Endothelial cell of umbilical vein (primary cell): ENCODE data around the gene TNKS2. TPM values are rescaled to one million over a fixed set of nuclear protein-coding genes. Genes with fewer than 3 reads are reported as not detected.

ENCODE experiments used
- BruUV-seq: library from RNA; stranded (reverse); fragments of 400-500 nt; replicated peaks from 2 replicates; lab custom pipeline; 2021; lab: Mats Ljungman, UMichigan
- CTCF ChIA-PET: fragments of 300-600, 350-600 bp; sonication (Branson Sonifier 250); formaldehyde crosslinking; loops from one replicate; lab custom pipeline; 2021; ENCODE audit warnings: antibody characterized with exemption, inconsistent platforms; lab: Charles Lee
- POLR2A ChIA-PET: fragments of 300-600, 350-600 bp; sonication (Branson Sonifier 250); formaldehyde crosslinking; loops from one replicate; lab custom pipeline; 2021; ENCODE audit warnings: antibody characterized with exemption, inconsistent platforms; lab: Charles Lee
- DNase-seq: peaks from one replicate; pipeline ENCODE4 v3.0.0-alpha.2; 2011; ENCODE audit warnings: low read depth, low spot score
- FAIRE-seq: peaks from 2 replicates; lab custom pipeline; 2011; peaks lifted over from hg19 to GRCh38; lab: Jason Lieb, UNC
- H2AFZ ChIP-seq: 2 replicates; pipeline ENCODE4 v1.6.0; 2012; ENCODE audit warnings: low read depth, low read length, control low read depth, inconsistent platforms
- H3K27ac ChIP-seq: 2 replicates; pipeline ENCODE4 v1.5.1; 2011; ENCODE audit warnings: low read depth, mild to moderate bottlenecking, control low read depth, low read length, moderate library complexity; ENCODE audit not compliant: insufficient read depth
- H3K27me3 ChIP-seq, 2 experiments: 2 replicates each; pipeline versions ENCODE4 v1.6.0 to v1.6.1; 2011; ENCODE audit warnings: low read length in 2 of 2, mixed read lengths in 1 of 2; ENCODE audit not compliant: control insufficient read depth in 2 of 2, insufficient read depth in 2 of 2
- H3K36me3 ChIP-seq, 2 experiments: 2 replicates in 1 of 2; 3 replicates in 1 of 2; pipeline ENCODE4 v1.5.1; 2011; ENCODE audit warnings: low read length in 2 of 2, mild to moderate bottlenecking in 1 of 2, moderate library complexity in 1 of 2; ENCODE audit not compliant: control insufficient read depth in 2 of 2, insufficient read depth in 2 of 2; ENCODE audit errors: extremely low read depth in 1 of 2
- H3K4me1 ChIP-seq: 3 replicates; pipeline ENCODE4 v1.5.1; 2011; ENCODE audit warnings: mild to moderate bottlenecking, low read length; ENCODE audit not compliant: control insufficient read depth, insufficient read depth; ENCODE audit errors: extremely low read depth
- H3K4me2 ChIP-seq: 2 replicates; pipeline ENCODE4 v1.6.1; 2011; ENCODE audit warnings: low read length, control low read depth, mixed read lengths; ENCODE audit not compliant: insufficient read depth
- H3K4me3 ChIP-seq, 3 experiments: fragments of 200-600 bp in 1 of 3; sonication (generic), shearing (Covaris generic) in 1 of 3; replicated peaks in 1 of 3; 2 replicates each; pipeline ENCODE4 v1.5.1; 2011 to 2016; ENCODE audit warnings: control low read depth in 3 of 3, low read length in 3 of 3, mild to moderate bottlenecking in 2 of 3, inconsistent platforms in 1 of 3, low read depth in 1 of 3, moderate library complexity in 1 of 3; ENCODE audit not compliant: insufficient read depth in 1 of 3
- H3K79me2 ChIP-seq: 2 replicates; pipeline ENCODE4 v1.6.0; 2012; ENCODE audit warnings: low read length, inconsistent platforms; ENCODE audit not compliant: control insufficient read depth, insufficient read depth
- H3K9ac ChIP-seq: replicated peaks from 2 replicates; pipeline ENCODE3; 2011; ENCODE audit warnings: low read length, control low read depth; ENCODE audit not compliant: insufficient read depth; ENCODE audit errors: extremely low read depth
- H3K9me1 ChIP-seq: replicated peaks from 3 replicates; pipeline ENCODE4 v1.6.0; 2011; ENCODE audit warnings: mild to moderate bottlenecking, low read length; ENCODE audit not compliant: control insufficient read depth, insufficient read depth; ENCODE audit errors: extremely low read depth
- H3K9me3 ChIP-seq: replicated peaks from 2 replicates; pipeline ENCODE4 v1.5.1; 2012; ENCODE audit warnings: low read length, inconsistent platforms; ENCODE audit not compliant: control insufficient read depth, insufficient read depth
- H4K20me1 ChIP-seq: replicated peaks from 2 replicates; pipeline ENCODE3; 2011; ENCODE audit warnings: mild to moderate bottlenecking, low read length; ENCODE audit not compliant: control insufficient read depth, insufficient read depth; ENCODE audit errors: extremely low read depth
- CTCF ChIP-seq, 2 donors: IDR thresholded peaks; 1 replicate in 1 of 2; 2 replicates in 1 of 2; pipeline ENCODE4 v1.5.1; 2011; ENCODE audit warnings: low read length in 2 of 2, mild to moderate bottlenecking in 2 of 2, moderate library complexity in 2 of 2, control low read depth in 1 of 2, inconsistent platforms in 1 of 2, low read depth in 1 of 2; ENCODE audit not compliant: insufficient read depth in 1 of 2; ENCODE audit errors: extremely low read depth in 1 of 2
- EZH2 ChIP-seq: IDR thresholded peaks from 2 replicates; pipeline ENCODE4 v1.6.1; 2012; ENCODE audit warnings: borderline replicate concordance, low read depth, mild to moderate bottlenecking, moderate library complexity, low read length, inconsistent platforms; ENCODE audit not compliant: severe bottlenecking
- FOS ChIP-seq: IDR thresholded peaks from 2 replicates; pipeline ENCODE4 v1.6.1; 2011; ENCODE audit warnings: mild to moderate bottlenecking, low read length, moderate library complexity, borderline replicate concordance; ENCODE audit not compliant: insufficient read depth
- GATA2 ChIP-seq: IDR thresholded peaks from 2 replicates; pipeline ENCODE4 v1.7.0; 2011; ENCODE audit warnings: low read depth, mild to moderate bottlenecking, moderate library complexity, mixed read lengths, low read length; ENCODE audit not compliant: insufficient read length, insufficient read depth
- JUN ChIP-seq: IDR thresholded peaks from 2 replicates; pipeline ENCODE4 v1.6.1; 2011; ENCODE audit warnings: borderline replicate concordance, low read depth; ENCODE audit not compliant: insufficient read length, insufficient read depth
- MYC ChIP-seq: IDR thresholded peaks from one replicate; pipeline ENCODE4 v1.6.1; 2011; ENCODE audit warnings: mild to moderate bottlenecking, low read depth, low read length
- POLR2A ChIP-seq: IDR thresholded peaks from 2 replicates; pipeline ENCODE4 v1.6.1; 2012; ENCODE audit warnings: low read depth, mild to moderate bottlenecking, control low read depth, low read length
- POLR2AphosphoS5 ChIP-seq: IDR thresholded peaks from 2 replicates; pipeline ENCODE4 v1.6.1; 2012; ENCODE audit warnings: low read depth, mild to moderate bottlenecking, control low read depth, low read length, moderate library complexity; ENCODE audit not compliant: insufficient read depth
- dilution Hi-C: fragments of 300-500 bp; cut with MboI; formaldehyde crosslinking; loops from one replicate; pipeline ENCODE4 v1.15.0; 2019; ENCODE audit warnings: low sequenced_read_pairs; ENCODE audit not compliant: extremely low pct_ligation_motif_present
- intact Hi-C: fragments of 100-400 bp; cut with micrococcal nuclease; formaldehyde crosslinking; loops from one replicate; pipeline ENCODE4 v1.10.0; 2022
- polyA plus RNA-seq, 4 experiments: library from polyadenylated mRNA; depleted of rRNA in 3 of 4; stranded (reverse) in 3 of 4; unstranded in 1 of 4; fragments of >200 nt; gene quantifications; 2 replicates each; pipeline versions ENCODE4 v1.2.1 to v1.2.3, GENCODE V29; 2011 to 2012; ENCODE audit warnings: missing spikeins in 1 of 4
- total RNA-seq: library from RNA; stranded (reverse); gene quantifications from 2 replicates; pipeline ENCODE4 v1.2.3, GENCODE V29; 2021

Gene TNKS2
- total and polyA plus RNA-seq, 2 donors (not counting 3 experiments of a cell fraction or from before 2014, with no cell fraction given), result 13.6 to 34.0 TPM

GRCh38 chr10:91864744-91865143 is 66.5 kb downstream of the TNKS2 start:
- TF ChIP-seq MYC, result no peak
- no peak for TF ChIP-seq FOS
- no peak for TF ChIP-seq POLR2AphosphoS5
- intact Hi-C loops (no loop called here), dilution Hi-C loops (no loop called here)
- peaks cover 1 to 11% of the 10 kb centered on the region in 2 experiments for H3K36me3 ChIP-seq
- no peak overlapping the region for H3K9ac ChIP-seq
- no peaks in the 10 kb centered on the region for H3K79me2 ChIP-seq
- no peak for DNase-seq
- no peaks in the 10 kb centered on the region for H3K9me3 ChIP-seq
- no peak overlapping the region for H3K4me3 ChIP-seq
- H3K9me1 ChIP-seq, result no peaks in the 10 kb centered on the region
- H3K4me2 ChIP-seq, result no peak overlapping the region
- no TSS peak for BruUV-seq
- no peaks in the 10 kb centered on the region for H3K27me3 ChIP-seq
- POLR2A ChIA-PET, result no interaction called here
- H2AFZ ChIP-seq, result no peak overlapping the region
- no peaks in the 10 kb centered on the region for H3K4me1 ChIP-seq
- CTCF ChIA-PET, result interaction anchor here (0.7 to 1.5 kb wide), 4 partner anchors 8 to 48 kb away, joined by 3 to 5 read pairs (median 4); no protein-coding TSS in a partner anchor
- no peak for FAIRE-seq
- no peak overlapping the region for H3K27ac ChIP-seq
- H4K20me1 ChIP-seq, result no peaks in the 10 kb centered on the region

GRCh38 chr10:91865562-91866081 is 67.4 kb downstream of the TNKS2 start:
- H3K4me1 ChIP-seq, result no peaks in the 10 kb centered on the region
- no peak overlapping the region for H3K4me2 ChIP-seq
- no peaks in the 10 kb centered on the region for H3K9me1 ChIP-seq
- no peak for TF ChIP-seq EZH2
- TF ChIP-seq CTCF (IDR thresholded peaks at IDR 0.05; ENCODE audit: extremely low read depth in 1 of 2, insufficient read depth in 1 of 2, low read depth in 1 of 2, low read length in 2 of 2), result no peak
- no peak for TF ChIP-seq JUN
- TF ChIP-seq MYC, result no peak
- TF ChIP-seq GATA2, result no peak
- TF ChIP-seq POLR2AphosphoS5, result no peak
- TF ChIP-seq FOS, result no peak
- no peak for TF ChIP-seq POLR2A
- FAIRE-seq, result no peak
- H3K4me3 ChIP-seq, result no peak overlapping the region
- ChIA-PET CTCF (interaction anchor here (0.7 to 1.5 kb wide), 4 partner anchors 9 to 47 kb away, joined by 3 to 5 read pairs (median 4); no protein-coding TSS in a partner anchor), POLR2A (interaction anchor here (0.6 kb wide), 1 partner anchor 28 kb away, joined by 3 read pairs; no protein-coding TSS in a partner anchor)
- H3K27me3 ChIP-seq, result no peaks in the 10 kb centered on the region
- no peak overlapping the region for H3K27ac ChIP-seq
- no peaks in the 10 kb centered on the region for H3K79me2 ChIP-seq
- H4K20me1 ChIP-seq, result no peaks in the 10 kb centered on the region
- H3K9me3 ChIP-seq, result no peaks in the 10 kb centered on the region
- dilution Hi-C loops (no loop called here), intact Hi-C loops (no loop called here)
- DNase-seq, result no peak
- BruUV-seq, result no TSS peak
- H3K36me3 ChIP-seq, result peaks cover 0 to 7% of the 10 kb centered on the region in 2 experiments
- no peak overlapping the region for H2AFZ ChIP-seq
- no peak overlapping the region for H3K9ac ChIP-seq
